ENCODE data around the gene PHF2. TPM values are rescaled to one million over a fixed set of nuclear protein-coding genes. Genes with fewer than 3 reads are reported as not detected.

PHF2 gene
- total and polyA plus RNA-seq, 2 of the 4 experiments (the other 2 are of a cell fraction), result 5.9 to 9.5 TPM

GRCh38 chr9:93662952-93663572 lies 86.7 kb downstream of the PHF2 start:
- Histone ChIP-seq H2BK15ac (ENCODE audit: low read depth, low read length) (no peak overlapping the region), H3K36me3 (ENCODE audit: control insufficient read depth, insufficient read depth, low read length) (peaks cover 51% of the 10 kb centered on the region), H4K8ac (ENCODE audit: low read depth in 2 of 2, low read length in 2 of 2) (no peak overlapping the region), H3K79me1 (ENCODE audit: low read depth in 1 of 2, low read length in 2 of 2) (no peaks in the 10 kb centered on the region; a peak in 1 of 4 replicates), H3K4me2 (ENCODE audit: low read depth, low read length) (no peak overlapping the region), H4K91ac (ENCODE audit: insufficient read depth, low read depth, low read length) (no peak overlapping the region), H3K4me3 (ENCODE audit: insufficient read depth, low read depth, low read length) (no peak overlapping the region), H3K56ac (ENCODE audit: extremely low read depth, insufficient read depth, low read length) (no peak overlapping the region), H3K9ac (ENCODE audit: low read depth, low read length) (no peak overlapping the region), H2BK20ac (ENCODE audit: low read depth, low read length) (no peak overlapping the region), H4K5ac (ENCODE audit: low read depth, low read length) (no peak overlapping the region), H4K20me1 (ENCODE audit: insufficient read depth, low read length) (no peaks in the 10 kb centered on the region), H2AK9ac (replicated peaks; ENCODE audit: low read depth, low read length, poor library complexity) (no peak overlapping the region), H2AFZ (replicated peaks; ENCODE audit: low read length, poor library complexity) (no peak overlapping the region), H3K9me3 (ENCODE audit: control insufficient read depth, insufficient read depth, low read length) (no peaks in the 10 kb centered on the region), H3K18ac (ENCODE audit: low read depth, low read length) (no peak overlapping the region), H3K9me1 (ENCODE audit: insufficient read depth, low read length) (peaks cover 4% of the 10 kb centered on the region; the same call in 1 of the 2 replicates), H3K14ac (replicated peaks; ENCODE audit: low read depth, low read length) (no peak overlapping the region), H3K27ac (ENCODE audit: insufficient read depth, low read length) (no peak overlapping the region), H2AK5ac (ENCODE audit: low read depth, low read length) (no peak overlapping the region), H3K4ac (ENCODE audit: low read depth, low read length) (no peak overlapping the region), H3K23ac (ENCODE audit: low read depth, low read length) (no peak overlapping the region), H3K4me1 (ENCODE audit: control insufficient read depth, insufficient read depth, low read length) (no peaks in the 10 kb centered on the region), H2BK120ac (ENCODE audit: low read depth, low read length) (no peak overlapping the region), H3K27me3 (ENCODE audit: control insufficient read depth, insufficient read depth, low read length) (no peaks in the 10 kb centered on the region), H2BK5ac (ENCODE audit: low read depth, low read length, poor library complexity, severe bottlenecking) (no peak overlapping the region)
- TF ChIP-seq CEBPB (IDR thresholded peaks at IDR 0.05; ENCODE audit: low read depth, low read length) (no peak), MXI1 (IDR thresholded peaks at IDR 0.05; ENCODE audit: borderline replicate concordance, low read depth, low read length) (no peak), POLR2A (IDR thresholded peaks at IDR 0.05; ENCODE audit: low read depth, low read length) (no peak), RFX5 (IDR thresholded peaks at IDR 0.05; ENCODE audit: low read depth, low read length) (no peak), CTCF (conservative IDR thresholded peaks at IDR 0.05; ENCODE audit: low read depth, low read length) (no peak), RCOR1 (IDR thresholded peaks at IDR 0.05; ENCODE audit: insufficient replicate concordance, low read length) (no peak), RAD21 (IDR thresholded peaks at IDR 0.05; ENCODE audit: low read length) (no peak)
- TF ChIP-seq, protein P1, sequence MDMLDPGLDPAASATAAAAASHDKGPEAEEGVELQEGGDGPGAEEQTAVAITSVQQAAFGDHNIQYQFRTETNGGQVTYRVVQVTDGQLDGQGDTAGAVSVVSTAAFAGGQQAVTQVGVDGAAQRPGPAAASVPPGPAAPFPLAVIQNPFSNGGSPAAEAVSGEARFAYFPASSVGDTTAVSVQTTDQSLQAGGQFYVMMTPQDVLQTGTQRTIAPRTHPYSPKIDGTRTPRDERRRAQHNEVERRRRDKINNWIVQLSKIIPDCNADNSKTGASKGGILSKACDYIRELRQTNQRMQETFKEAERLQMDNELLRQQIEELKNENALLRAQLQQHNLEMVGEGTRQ (IDR thresholded peaks at IDR 0.05; ENCODE audit: low read depth, low read length), result no peak
- in situ Hi-C loops (cut with MboI; ENCODE audit: low sequenced_read_pairs) (no loop called here), dilution Hi-C loops (cut with HindIII; ENCODE audit: low sequenced_read_pairs, unreplicated experiment) (no loop called here), intact Hi-C loops (cut with micrococcal nuclease) (no loop called here)
- CTCF ChIA-PET, result no interaction called here
- ATAC-seq (ENCODE audit: low read depth) (no peak), DNase-seq (no peak)
- BruUV-seq (replicated peaks), result no TSS peak
- 96% methylated on average over 4 of the region's 9 CpGs; no CpG with 5 or more reads in 1 of the 2 experiments for WGBS, 2 experiments (ENCODE audit: extremely low coverage in 2 of 2, insufficient read length in 1 of 2)
- POLR2A ChIA-PET (ENCODE audit: unreplicated experiment), result no interaction called here
